HEK293 (cell line): ENCODE results near the gene COX10.

Source experiments
- CTCF ChIA-PET: fragments of 350-600 bp; formaldehyde crosslinking; extraction: SDS; loops from one replicate; lab custom pipeline; 2021; ENCODE audit warnings: antibody characterized with exemption; lab: Yijun Ruan, JAX
- POLR2A ChIA-PET: fragments of 300-600 bp; formaldehyde crosslinking; extraction: SDS; loops from one replicate; lab custom pipeline; 2020; ENCODE audit warnings: antibody characterized with exemption, inconsistent platforms; lab: Yijun Ruan, JAX
- H3K27ac ChIP-seq: fragments of 200-500 bp; sonication (Bioruptor generic); 2 replicates; pipeline ENCODE4 v1.5.1; 2014; ENCODE audit warnings: low read depth, low read length, control low read depth, inconsistent platforms; ENCODE audit errors: extremely low read depth
- H3K36me3 ChIP-seq, 2 experiments: fragments of 200-500 bp in 1 of 2; sonication (Bioruptor generic) in 1 of 2; 1 replicate in 1 of 2; 2 replicates in 1 of 2; pipeline ENCODE4 v1.5.1; 2014 to 2017; ENCODE audit warnings: inconsistent platforms in 2 of 2, low read length in 2 of 2; ENCODE audit not compliant: control insufficient read depth in 2 of 2, insufficient read depth in 1 of 2
- H3K4me1 ChIP-seq: fragments of 200-500 bp; sonication (Bioruptor generic); 2 replicates; pipeline ENCODE4 v1.5.1; 2014; ENCODE audit warnings: mild to moderate bottlenecking, low read length, inconsistent platforms; ENCODE audit not compliant: control insufficient read depth, insufficient read depth
- H3K4me3 ChIP-seq: 2 replicates; pipeline ENCODE4 v1.5.1; 2011; ENCODE audit warnings: low read depth, mild to moderate bottlenecking, control low read depth, low read length, moderate library complexity
- H3K9me3 ChIP-seq: fragments of 200-500 bp; sonication (Bioruptor generic); 2 replicates; pipeline ENCODE4 v1.5.1; 2014; ENCODE audit warnings: low read depth, low read length, inconsistent platforms; ENCODE audit not compliant: control insufficient read depth, insufficient read depth
- BCL11B ChIP-seq: fragments of 450-650 bp; formaldehyde crosslinking; IDR thresholded peaks from 2 replicates; pipeline ENCODE4 v1.5.1; 2016; ENCODE audit warnings: low read depth, missing biosample characterization, missing genetic modification characterization
- PRDM1 ChIP-seq: fragments of 450-650 bp; formaldehyde crosslinking; IDR thresholded peaks from 2 replicates; pipeline ENCODE4; 2016; ENCODE audit warnings: missing biosample characterization, missing genetic modification characterization
- SETDB1 ChIP-seq: IDR thresholded peaks from one replicate; pipeline ENCODE4 v1.6.1; 2017; ENCODE audit warnings: mild to moderate bottlenecking, low read length, moderate library complexity, mixed read lengths; ENCODE audit not compliant: insufficient read length
- SP2 ChIP-seq: fragments of 450-650 bp; formaldehyde crosslinking; IDR thresholded peaks from 2 replicates; pipeline ENCODE4 v1.5.1; 2016; ENCODE audit warnings: missing biosample characterization, missing genetic modification characterization
- ZBTB20 ChIP-seq: fragments of 450-650 bp; formaldehyde crosslinking; IDR thresholded peaks from 2 replicates; pipeline ENCODE4 v1.5.1; 2016; ENCODE audit warnings: missing biosample characterization, missing genetic modification characterization
- ZBTB21 ChIP-seq: fragments of 450-650 bp; formaldehyde crosslinking; IDR thresholded peaks from 2 replicates; pipeline ENCODE4 v1.5.1; 2017; ENCODE audit warnings: missing biosample characterization, missing genetic modification characterization
- ZFHX2 ChIP-seq: fragments of 450-650 bp; formaldehyde crosslinking; conservative IDR thresholded peaks from 2 replicates; pipeline ENCODE4 v1.5.1; 2016; ENCODE audit warnings: missing biosample characterization, missing genetic modification characterization
- ZFP3 ChIP-seq: fragments of 450-650 bp; formaldehyde crosslinking; IDR thresholded peaks from 2 replicates; pipeline ENCODE4 v1.5.1; 2016; ENCODE audit warnings: low read depth, missing biosample characterization, missing genetic modification characterization
- ZNF132 ChIP-seq: fragments of 450-650 bp; formaldehyde crosslinking; IDR thresholded peaks from 2 replicates; pipeline ENCODE4 v1.5.1; 2017; ENCODE audit warnings: missing biosample characterization, missing genetic modification characterization, borderline replicate concordance
- ZNF311 ChIP-seq: fragments of 450-650 bp; formaldehyde crosslinking; IDR thresholded peaks from 2 replicates; pipeline ENCODE4 v1.5.1; 2017; ENCODE audit warnings: missing biosample characterization, missing genetic modification characterization, borderline replicate concordance
- ZNF350 ChIP-seq: fragments of 450-650 bp; formaldehyde crosslinking; IDR thresholded peaks from 2 replicates; pipeline ENCODE4 v1.5.0; 2017; ENCODE audit warnings: missing biosample characterization, mild to moderate bottlenecking, missing genetic modification characterization
- ZNF416 ChIP-seq: fragments of 450-650 bp; formaldehyde crosslinking; IDR thresholded peaks from 2 replicates; pipeline ENCODE4 v1.5.1; 2016; ENCODE audit warnings: missing biosample characterization, missing genetic modification characterization
- ZNF426 ChIP-seq: fragments of 450-650 bp; formaldehyde crosslinking; IDR thresholded peaks from 2 replicates; pipeline ENCODE4 v1.5.1; 2017; ENCODE audit warnings: missing biosample characterization, missing genetic modification characterization, mild to moderate bottlenecking, inconsistent platforms, moderate library complexity
- ZNF501 ChIP-seq: fragments of 450-650 bp; formaldehyde crosslinking; IDR thresholded peaks from 2 replicates; pipeline ENCODE4 v1.5.1; 2016; ENCODE audit warnings: missing biosample characterization, missing genetic modification characterization
- ZNF529 ChIP-seq: fragments of 450-650 bp; formaldehyde crosslinking; IDR thresholded peaks from 2 replicates; pipeline ENCODE4 v1.5.1; 2017; ENCODE audit warnings: missing genetic modification characterization, missing biosample characterization; ENCODE audit not compliant: insufficient replicate concordance
- ZNF530 ChIP-seq: fragments of 450-650 bp; formaldehyde crosslinking; IDR thresholded peaks from 2 replicates; pipeline ENCODE4 v1.5.1; 2016; ENCODE audit warnings: low read depth, missing biosample characterization, missing genetic modification characterization
- ZNF585B ChIP-seq: fragments of 450-650 bp; formaldehyde crosslinking; IDR thresholded peaks from 2 replicates; pipeline ENCODE4 v1.5.1; 2016; ENCODE audit warnings: missing biosample characterization, missing genetic modification characterization
- ZNF610 ChIP-seq: fragments of 450-650 bp; formaldehyde crosslinking; IDR thresholded peaks from 2 replicates; pipeline ENCODE4 v1.5.1; 2016; ENCODE audit warnings: missing biosample characterization, missing genetic modification characterization, borderline replicate concordance
- ZNF768 ChIP-seq: fragments of 450-650 bp; formaldehyde crosslinking; IDR thresholded peaks from 2 replicates; pipeline ENCODE4 v1.5.1; 2018; ENCODE audit warnings: missing biosample characterization, mild to moderate bottlenecking, missing genetic modification characterization
- TF ChIP-seq, protein P1 (sequence below): fragments of 450-650 bp; IDR thresholded peaks from 2 replicates; pipeline ENCODE4 v1.5.1; 2018; ENCODE audit warnings: missing biosample characterization, missing genetic modification characterization
- TF ChIP-seq, protein P2 (sequence below): fragments of 450-650 bp; formaldehyde crosslinking; IDR thresholded peaks from 2 replicates; pipeline ENCODE4 v1.5.1; 2016; ENCODE audit warnings: missing biosample characterization, missing genetic modification characterization, borderline replicate concordance
- TF ChIP-seq, protein P3 (sequence below): fragments of 450-650 bp; formaldehyde crosslinking; IDR thresholded peaks from 2 replicates; pipeline ENCODE4 v1.5.1; 2016; ENCODE audit warnings: missing biosample characterization, missing genetic modification characterization
- TF ChIP-seq, protein P4 (sequence below): fragments of 450-650 bp; formaldehyde crosslinking; IDR thresholded peaks from 2 replicates; pipeline ENCODE4 v1.5.1; 2016; ENCODE audit warnings: missing biosample characterization, missing genetic modification characterization

Gene COX10

DNA sequence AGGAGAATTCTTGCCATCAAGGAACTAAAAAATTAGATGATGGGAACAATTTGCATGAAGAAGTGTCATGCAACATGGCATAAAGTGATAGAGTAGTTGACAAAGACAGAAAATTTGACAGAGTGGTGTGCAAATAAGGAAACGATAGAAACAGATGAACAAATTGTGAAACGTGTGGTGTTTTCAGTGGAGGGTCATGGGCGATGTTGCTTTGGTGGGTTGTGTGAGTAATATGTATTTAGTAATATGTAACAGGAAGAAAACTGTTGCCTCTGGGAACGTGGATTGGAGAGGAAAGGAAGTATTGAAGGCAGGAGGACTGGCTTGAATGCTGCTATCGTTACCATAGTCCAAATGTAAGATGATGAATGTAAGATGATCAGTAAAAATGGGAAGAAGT, 3.6 kb downstream of the COX10 start:
- Histone ChIP-seq H3K36me3 (peaks cover 35 to 37% of the 10 kb centered on the region in 2 experiments), H3K27ac (no peak overlapping the region), H3K4me3 (no peak overlapping the region), H3K4me1 (peaks cover 7% of the 10 kb centered on the region), H3K9me3 (no peaks in the 10 kb centered on the region)
- no peak for TF ChIP-seq SP2
- TF ChIP-seq, protein P1, sequence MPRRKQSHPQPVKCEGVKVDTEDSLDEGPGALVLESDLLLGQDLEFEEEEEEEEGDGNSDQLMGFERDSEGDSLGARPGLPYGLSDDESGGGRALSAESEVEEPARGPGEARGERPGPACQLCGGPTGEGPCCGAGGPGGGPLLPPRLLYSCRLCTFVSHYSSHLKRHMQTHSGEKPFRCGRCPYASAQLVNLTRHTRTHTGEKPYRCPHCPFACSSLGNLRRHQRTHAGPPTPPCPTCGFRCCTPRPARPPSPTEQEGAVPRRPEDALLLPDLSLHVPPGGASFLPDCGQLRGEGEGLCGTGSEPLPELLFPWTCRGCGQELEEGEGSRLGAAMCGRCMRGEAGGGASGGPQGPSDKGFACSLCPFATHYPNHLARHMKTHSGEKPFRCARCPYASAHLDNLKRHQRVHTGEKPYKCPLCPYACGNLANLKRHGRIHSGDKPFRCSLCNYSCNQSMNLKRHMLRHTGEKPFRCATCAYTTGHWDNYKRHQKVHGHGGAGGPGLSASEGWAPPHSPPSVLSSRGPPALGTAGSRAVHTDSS, result no peak
- TF ChIP-seq ZNF132 (tag by site-specific recombination), result no peak
- TF ChIP-seq ZNF530 (tag by site-specific recombination), result no peak
- TF ChIP-seq, protein P2, sequence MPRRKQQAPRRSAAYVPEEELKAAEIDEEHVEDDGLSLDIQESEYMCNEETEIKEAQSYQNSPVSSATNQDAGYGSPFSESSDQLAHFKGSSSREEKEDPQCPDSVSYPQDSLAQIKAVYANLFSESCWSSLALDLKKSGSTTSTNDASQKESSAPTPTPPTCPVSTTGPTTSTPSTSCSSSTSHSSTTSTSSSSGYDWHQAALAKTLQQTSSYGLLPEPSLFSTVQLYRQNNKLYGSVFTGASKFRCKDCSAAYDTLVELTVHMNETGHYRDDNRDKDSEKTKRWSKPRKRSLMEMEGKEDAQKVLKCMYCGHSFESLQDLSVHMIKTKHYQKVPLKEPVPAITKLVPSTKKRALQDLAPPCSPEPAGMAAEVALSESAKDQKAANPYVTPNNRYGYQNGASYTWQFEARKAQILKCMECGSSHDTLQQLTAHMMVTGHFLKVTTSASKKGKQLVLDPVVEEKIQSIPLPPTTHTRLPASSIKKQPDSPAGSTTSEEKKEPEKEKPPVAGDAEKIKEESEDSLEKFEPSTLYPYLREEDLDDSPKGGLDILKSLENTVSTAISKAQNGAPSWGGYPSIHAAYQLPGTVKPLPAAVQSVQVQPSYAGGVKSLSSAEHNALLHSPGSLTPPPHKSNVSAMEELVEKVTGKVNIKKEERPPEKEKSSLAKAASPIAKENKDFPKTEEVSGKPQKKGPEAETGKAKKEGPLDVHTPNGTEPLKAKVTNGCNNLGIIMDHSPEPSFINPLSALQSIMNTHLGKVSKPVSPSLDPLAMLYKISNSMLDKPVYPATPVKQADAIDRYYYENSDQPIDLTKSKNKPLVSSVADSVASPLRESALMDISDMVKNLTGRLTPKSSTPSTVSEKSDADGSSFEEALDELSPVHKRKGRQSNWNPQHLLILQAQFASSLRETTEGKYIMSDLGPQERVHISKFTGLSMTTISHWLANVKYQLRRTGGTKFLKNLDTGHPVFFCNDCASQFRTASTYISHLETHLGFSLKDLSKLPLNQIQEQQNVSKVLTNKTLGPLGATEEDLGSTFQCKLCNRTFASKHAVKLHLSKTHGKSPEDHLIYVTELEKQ (tag by site-specific recombination), result no peak
- TF ChIP-seq PRDM1 (tag by site-specific recombination), result no peak
- TF ChIP-seq ZFP3 (tag by site-specific recombination), result no peak
- no peak for TF ChIP-seq ZNF311
- no peak for TF ChIP-seq ZFHX2 (tag by site-specific recombination)
- no peak for TF ChIP-seq ZNF610 (tag by site-specific recombination)
- no peak for TF ChIP-seq BCL11B (tag by site-specific recombination)
- TF ChIP-seq SETDB1, result no peak
- no peak for TF ChIP-seq ZNF529 (tag by site-specific recombination)
- no peak for TF ChIP-seq ZNF768 (tag by site-specific recombination)
- no peak for TF ChIP-seq ZNF350 (tag by site-specific recombination)
- TF ChIP-seq ZNF426 (tag by site-specific recombination), result no peak
- no peak for TF ChIP-seq ZBTB21 (tag by site-specific recombination)
- TF ChIP-seq ZNF416, result no peak
- TF ChIP-seq, protein P3, sequence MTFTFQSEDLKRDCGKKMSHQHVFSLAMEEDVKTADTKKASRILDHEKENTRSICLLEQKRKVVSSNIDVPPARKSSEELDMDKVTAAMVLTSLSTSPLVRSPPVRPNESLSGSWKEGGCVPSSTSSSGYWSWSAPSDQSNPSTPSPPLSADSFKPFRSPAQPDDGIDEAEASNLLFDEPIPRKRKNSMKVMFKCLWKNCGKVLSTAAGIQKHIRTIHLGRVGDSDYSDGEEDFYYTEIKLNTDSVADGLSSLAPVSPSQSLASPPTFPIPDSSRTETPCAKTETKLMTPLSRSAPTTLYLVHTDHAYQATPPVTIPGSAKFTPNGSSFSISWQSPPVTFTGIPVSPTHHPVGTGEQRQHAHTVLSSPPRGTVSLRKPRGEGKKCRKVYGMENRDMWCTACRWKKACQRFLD (tag by site-specific recombination), result no peak
- ChIA-PET POLR2A (no interaction called here), CTCF (no interaction called here)

DNA sequence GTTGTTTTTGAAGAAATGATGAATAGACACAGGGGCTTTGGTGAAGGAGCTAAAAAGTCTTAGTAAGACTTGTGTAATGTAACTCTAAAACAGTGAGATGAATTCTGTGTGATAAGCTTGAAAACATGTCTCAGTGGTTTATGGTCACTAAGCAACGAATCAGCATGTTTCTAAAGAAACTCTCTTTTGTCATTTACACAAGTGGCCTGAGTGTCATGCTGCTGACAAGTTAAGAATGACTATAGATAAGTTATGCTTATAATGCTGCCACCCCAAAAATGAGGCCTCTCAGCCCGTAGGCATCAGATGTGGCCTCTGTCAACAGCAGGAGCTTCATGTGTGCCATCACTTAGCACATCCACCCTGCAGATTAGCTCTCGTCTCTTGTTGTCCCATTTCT, 8.7 kb downstream of the COX10 start:
- H3K4me3 ChIP-seq, result no peak overlapping the region
- CTCF ChIA-PET, result interaction anchor here (0.6 kb wide), 1 partner anchor 34 kb away, joined by 3 read pairs; no protein-coding TSS in a partner anchor
- H3K4me1 ChIP-seq, result peaks cover 7% of the 10 kb centered on the region; the same call in 1 of the 2 replicates
- POLR2A ChIA-PET, result no interaction called here
- H3K9me3 ChIP-seq, result no peaks in the 10 kb centered on the region
- TF ChIP-seq ZNF501 (tag by site-specific recombination), result no peak
- TF ChIP-seq, protein P4, sequence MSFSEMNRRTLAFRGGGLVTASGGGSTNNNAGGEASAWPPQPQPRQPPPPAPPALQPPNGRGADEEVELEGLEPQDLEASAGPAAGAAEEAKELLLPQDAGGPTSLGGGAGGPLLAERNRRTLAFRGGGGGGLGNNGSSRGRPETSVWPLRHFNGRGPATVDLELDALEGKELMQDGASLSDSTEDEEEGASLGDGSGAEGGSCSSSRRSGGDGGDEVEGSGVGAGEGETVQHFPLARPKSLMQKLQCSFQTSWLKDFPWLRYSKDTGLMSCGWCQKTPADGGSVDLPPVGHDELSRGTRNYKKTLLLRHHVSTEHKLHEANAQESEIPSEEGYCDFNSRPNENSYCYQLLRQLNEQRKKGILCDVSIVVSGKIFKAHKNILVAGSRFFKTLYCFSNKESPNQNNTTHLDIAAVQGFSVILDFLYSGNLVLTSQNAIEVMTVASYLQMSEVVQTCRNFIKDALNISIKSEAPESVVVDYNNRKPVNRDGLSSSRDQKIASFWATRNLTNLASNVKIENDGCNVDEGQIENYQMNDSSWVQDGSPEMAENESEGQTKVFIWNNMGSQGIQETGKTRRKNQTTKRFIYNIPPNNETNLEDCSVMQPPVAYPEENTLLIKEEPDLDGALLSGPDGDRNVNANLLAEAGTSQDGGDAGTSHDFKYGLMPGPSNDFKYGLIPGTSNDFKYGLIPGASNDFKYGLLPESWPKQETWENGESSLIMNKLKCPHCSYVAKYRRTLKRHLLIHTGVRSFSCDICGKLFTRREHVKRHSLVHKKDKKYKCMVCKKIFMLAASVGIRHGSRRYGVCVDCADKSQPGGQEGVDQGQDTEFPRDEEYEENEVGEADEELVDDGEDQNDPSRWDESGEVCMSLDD (tag by site-specific recombination), result no peak
- TF ChIP-seq, protein P2 (tag by site-specific recombination), result no peak
- TF ChIP-seq ZNF585B (tag by site-specific recombination), result no peak
- TF ChIP-seq ZBTB20 (tag by site-specific recombination), result no peak
- H3K36me3 ChIP-seq, result peaks cover 39 to 50% of the 10 kb centered on the region in 2 experiments
- H3K27ac ChIP-seq, result no peak overlapping the region
